HepG2 (cell line): ENCODE results near the gene ARHGEF37. TPM values are rescaled to one million over a fixed set of nuclear protein-coding genes. Genes with fewer than 3 reads are reported as not detected.

ENCODE experiments used
- ATF2 ChIP-seq: sonication (generic); formaldehyde crosslinking; IDR thresholded peaks from 2 replicates; pipeline ENCODE4 v1.4.0; 2020; ENCODE audit warnings: missing genetic modification reagents
- ATRX ChIP-seq: sonication (generic); formaldehyde crosslinking; IDR thresholded peaks from 2 replicates; pipeline ENCODE4 v1.4.0; 2020; ENCODE audit warnings: missing genetic modification reagents, borderline replicate concordance
- CEBPG ChIP-seq: IDR thresholded peaks from 2 replicates; pipeline ENCODE4 v1.6.1; 2016
- FOXK1 ChIP-seq: sonication (generic); formaldehyde crosslinking; IDR thresholded peaks from 2 replicates; pipeline ENCODE4 v1.4.0; 2020; ENCODE audit warnings: low read depth, missing genetic modification reagents, borderline replicate concordance
- HMGA1 ChIP-seq: sonication (generic); formaldehyde crosslinking; conservative IDR thresholded peaks from 2 replicates; pipeline ENCODE4 v1.4.0; 2020; ENCODE audit warnings: missing genetic modification reagents
- HNF1B ChIP-seq: sonication (generic); formaldehyde crosslinking; IDR thresholded peaks from 2 replicates; pipeline ENCODE4 v1.5.1; 2020; ENCODE audit warnings: mild to moderate bottlenecking, moderate library complexity, missing genetic modification reagents
- KLF16 ChIP-seq, 2 experiments: sonication (generic) in 1 of 2; formaldehyde crosslinking in 1 of 2; IDR thresholded peaks; 2 replicates each; pipeline versions ENCODE4 v1.6.1 to v1.8.0; 2016 to 2023; ENCODE audit warnings: missing genetic modification reagents in 2 of 2, missing compliant biosample characterization in 1 of 2
- KLF6 ChIP-seq: IDR thresholded peaks from 2 replicates; pipeline ENCODE4 v1.8.0; 2016; ENCODE audit warnings: missing biosample characterization, missing genetic modification reagents
- MIER3 ChIP-seq: IDR thresholded peaks from 2 replicates; pipeline ENCODE4 v1.6.1; 2016; ENCODE audit warnings: missing compliant biosample characterization, borderline replicate concordance
- MXI1 ChIP-seq: IDR thresholded peaks from 3 replicates; pipeline ENCODE4 v1.6.1; 2012; ENCODE audit warnings: low read depth, low read length, inconsistent platforms, borderline replicate concordance
- NFKB2 ChIP-seq: sonication (generic); formaldehyde crosslinking; IDR thresholded peaks from 2 replicates; pipeline ENCODE4 v1.4.0; 2020; ENCODE audit warnings: missing genetic modification reagents, borderline replicate concordance
- SIN3A ChIP-seq: IDR thresholded peaks from 2 replicates; pipeline ENCODE4 v1.6.1; 2011; ENCODE audit warnings: low read depth, mild to moderate bottlenecking, control low read depth, low read length, borderline replicate concordance
- TFAP4 ChIP-seq: sonication (generic); IDR thresholded peaks from 2 replicates; pipeline ENCODE4 v1.6.1; 2016; ENCODE audit warnings: low read depth, borderline replicate concordance
- THAP7 ChIP-seq: sonication (generic); formaldehyde crosslinking; IDR thresholded peaks from 2 replicates; pipeline ENCODE4 v1.8.1; 2023; ENCODE audit warnings: mild to moderate bottlenecking, missing genetic modification reagents
- WIZ ChIP-seq: sonication (generic); formaldehyde crosslinking; IDR thresholded peaks from 2 replicates; pipeline ENCODE4 v1.5.1; 2020; ENCODE audit warnings: mild to moderate bottlenecking, missing genetic modification reagents
- YEATS2 ChIP-seq: sonication (generic); formaldehyde crosslinking; IDR thresholded peaks from 2 replicates; pipeline ENCODE4 v1.4.0; 2020; ENCODE audit warnings: missing genetic modification reagents, borderline replicate concordance
- ZBTB38 ChIP-seq: sonication (generic); formaldehyde crosslinking; IDR thresholded peaks from 2 replicates; pipeline ENCODE4 v1.5.1; 2020; ENCODE audit warnings: mild to moderate bottlenecking, missing genetic modification reagents
- ZNF30 ChIP-seq: sonication (generic); formaldehyde crosslinking; IDR thresholded peaks from 2 replicates; pipeline ENCODE4 v1.5.0; 2020; ENCODE audit warnings: mild to moderate bottlenecking, missing genetic modification reagents
- ZNF430 ChIP-seq: sonication (generic); formaldehyde crosslinking; IDR thresholded peaks from 2 replicates; pipeline ENCODE4 v1.9.0; 2021; ENCODE audit warnings: mild to moderate bottlenecking, missing genetic modification reagents
- ZNF576 ChIP-seq: sonication (generic); formaldehyde crosslinking; IDR thresholded peaks from 2 replicates; pipeline ENCODE4 v1.4.0; 2020; ENCODE audit warnings: mild to moderate bottlenecking, missing genetic modification reagents
- ZNF598 ChIP-seq: sonication (generic); formaldehyde crosslinking; IDR thresholded peaks from 2 replicates; pipeline ENCODE4 v1.5.1; 2020; ENCODE audit warnings: mild to moderate bottlenecking, missing genetic modification reagents, borderline replicate concordance
- ZNF83 ChIP-seq: sonication (generic); formaldehyde crosslinking; IDR thresholded peaks from 2 replicates; pipeline ENCODE4 v1.4.0; 2020; ENCODE audit warnings: missing genetic modification reagents, mild to moderate bottlenecking, borderline replicate concordance
- polyA plus RNA-seq, 8 experiments: library from polyadenylated mRNA; depleted of rRNA in 3 of 8; stranded (reverse) in 7 of 8; unstranded in 1 of 8; fragments of >200 nt; fragmentation: Illumina TruSeq in 4 of 8; extraction: Trizol in 4 of 8; gene quantifications; 2 replicates each; pipeline versions ENCODE4 v1.2.1 to v1.2.3, GENCODE V29; 2011 to 2016; ENCODE audit warnings: low read depth in 4 of 8, missing spikeins in 1 of 8, mixed read lengths in 1 of 8; ENCODE audit not compliant: insufficient read depth in 1 of 8
- total RNA-seq, 5 experiments: library from RNA; depleted of rRNA; stranded (reverse); fragments of >200 nt; fragmentation: Illumina TruSeq; extraction: Trizol; gene quantifications; 2 replicates each; pipeline ENCODE4 v1.2.3, GENCODE V29; 2016; ENCODE audit warnings: low read depth in 1 of 5
- TF ChIP-seq, protein P1 (sequence below): IDR thresholded peaks from 2 replicates; pipeline ENCODE4 v1.6.1; 2018; ENCODE audit warnings: missing genetic modification reagents

The ARHGEF37 gene
- total and polyA plus RNA-seq, 2 of the 13 experiments (the other 11 are each of a cell fraction or from before 2014, with no cell fraction given) = 0.18 to 0.27 TPM

DNA sequence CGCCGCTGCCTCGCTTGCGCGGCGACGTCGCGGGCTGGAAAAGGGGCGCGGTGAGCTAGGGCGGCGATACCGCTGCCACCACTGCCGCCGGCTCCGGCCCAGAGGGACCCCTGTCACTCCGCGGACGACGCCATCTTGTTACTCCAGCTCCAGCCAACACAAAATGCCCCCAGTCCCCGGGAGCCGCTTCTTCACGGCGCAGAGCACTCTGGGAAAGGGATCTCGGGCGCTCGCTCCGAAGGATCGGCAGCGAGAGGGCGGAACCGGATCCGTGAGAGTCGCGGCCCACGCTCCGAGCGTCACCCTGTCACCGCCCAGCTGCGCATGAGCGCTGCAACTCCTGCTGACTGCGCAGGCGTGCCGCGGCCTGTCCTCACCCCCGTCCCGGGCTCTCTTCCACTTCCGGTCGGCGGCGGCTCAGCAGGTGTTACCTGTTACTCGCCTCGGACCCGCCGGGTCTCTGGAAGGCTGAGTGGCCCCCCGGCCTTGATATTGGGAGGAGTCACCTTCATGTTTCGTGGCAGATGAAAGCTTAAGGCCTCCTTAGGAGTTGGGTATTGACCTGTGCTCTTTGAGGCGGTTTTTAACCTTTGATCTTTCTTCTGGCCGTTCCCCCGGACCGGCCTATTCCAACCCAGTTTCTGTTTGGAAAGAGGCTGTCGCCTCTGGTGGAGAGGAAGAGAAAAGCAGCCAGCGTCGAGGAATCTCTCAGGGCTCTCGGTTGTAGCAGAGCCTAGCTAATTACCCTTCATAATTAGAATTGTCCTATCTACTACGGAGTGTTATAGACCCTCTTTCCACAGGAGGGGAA is 29.9 kb upstream of the ARHGEF37 start, which contains the start of gene CSNK1A1 (continued):
- TF ChIP-seq YEATS2 (CRISPR knock-in tag) (peak; percentile 89; the same call in 1 of the 2 replicates), ZNF83 (CRISPR knock-in tag) (peak; percentile 23; the same call in 1 of the 2 replicates), ZBTB38 (CRISPR knock-in tag) (peak; percentile 75), WIZ (CRISPR knock-in tag) (no peak), ZNF30 (no peak), ATF2 (CRISPR knock-in tag) (peak; percentile 65), ZNF598 (CRISPR knock-in tag) (peak; percentile 42; the same call in 1 of the 2 replicates), KLF16 (CRISPR knock-in tag; IDR thresholded peaks at IDR 0.05) (peak in 1 of 2 experiments; percentile 67; a peak in 1 of 4 replicates), HNF1B (peak; percentile 74; the same call in 1 of the 2 replicates), NFKB2 (CRISPR knock-in tag) (peak; percentile 51; the same call in 1 of the 2 replicates), THAP7 (CRISPR knock-in tag) (peak; percentile 42; the same call in 1 of the 2 replicates), MIER3 (CRISPR knock-in tag) (peak; percentile 68; the same call in 1 of the 2 replicates), CEBPG (CRISPR knock-in tag) (peak; percentile 43), FOXK1 (CRISPR knock-in tag) (peak; percentile 67; the same call in 1 of the 2 replicates), TFAP4 (peak; percentile 44; the same call in 1 of the 2 replicates), ZNF576 (CRISPR knock-in tag) (peak; percentile 90; the same call in 1 of the 2 replicates), HMGA1 (no peak), MXI1 (peak; percentile 69; the same call in 1 of the 3 replicates), ATRX (no peak), KLF6 (peak; percentile 68; the same call in 1 of the 2 replicates), ZNF430 (CRISPR knock-in tag) (peak; percentile 68; the same call in 1 of the 2 replicates), SIN3A (peak; percentile 43; the same call in 1 of the 2 replicates)
- TF ChIP-seq, protein P1, sequence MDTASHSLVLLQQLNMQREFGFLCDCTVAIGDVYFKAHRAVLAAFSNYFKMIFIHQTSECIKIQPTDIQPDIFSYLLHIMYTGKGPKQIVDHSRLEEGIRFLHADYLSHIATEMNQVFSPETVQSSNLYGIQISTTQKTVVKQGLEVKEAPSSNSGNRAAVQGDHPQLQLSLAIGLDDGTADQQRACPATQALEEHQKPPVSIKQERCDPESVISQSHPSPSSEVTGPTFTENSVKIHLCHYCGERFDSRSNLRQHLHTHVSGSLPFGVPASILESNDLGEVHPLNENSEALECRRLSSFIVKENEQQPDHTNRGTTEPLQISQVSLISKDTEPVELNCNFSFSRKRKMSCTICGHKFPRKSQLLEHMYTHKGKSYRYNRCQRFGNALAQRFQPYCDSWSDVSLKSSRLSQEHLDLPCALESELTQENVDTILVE (CRISPR knock-in tag) = peak; percentile 97
